HUES48 (cell line): ENCODE data around the gene FEM1A.
"Not testable (repeated sequence)": the region's sequence is repeated elsewhere in the genome, so short reads cannot be mapped to it uniquely, and the experiment has no call there.

Experiments used
- H3K27ac ChIP-seq: one replicate; pipeline ENCODE4 v1.7.0; 2013; ENCODE audit warnings: low read depth, low read length, inconsistent platforms
- H3K27me3 ChIP-seq: 2 replicates; pipeline ENCODE4 v1.6.1; 2013; ENCODE audit warnings: mild to moderate bottlenecking, low read length; ENCODE audit not compliant: control insufficient read depth, insufficient read depth
- H3K36me3 ChIP-seq: 2 replicates; pipeline ENCODE4 v1.6.1; 2013; ENCODE audit warnings: low read length; ENCODE audit not compliant: control insufficient read depth, insufficient read depth
- H3K4me1 ChIP-seq: 2 replicates; pipeline ENCODE4 v1.6.1; 2013; ENCODE audit warnings: mild to moderate bottlenecking, low read length; ENCODE audit not compliant: control insufficient read depth, insufficient read depth
- H3K4me3 ChIP-seq: 2 replicates; pipeline ENCODE4 v1.5.1; 2013; ENCODE audit warnings: mild to moderate bottlenecking, low read depth, low read length
- H3K9ac ChIP-seq: 2 replicates; pipeline ENCODE4 v1.6.1; 2013; ENCODE audit warnings: mild to moderate bottlenecking, low read depth, low read length, moderate library complexity
- H3K9me3 ChIP-seq: 2 replicates; pipeline ENCODE4 v1.6.1; 2013; ENCODE audit warnings: low read length; ENCODE audit not compliant: control insufficient read depth, insufficient read depth

FEM1A gene

GRCh38 chr19:4775627-4776152 is 15.8 kb upstream of the FEM1A start:
- Histone ChIP-seq H3K4me3 (no peak overlapping the region), H3K9ac (no peak overlapping the region), H3K9me3 (no peaks in the 10 kb centered on the region), H3K27me3 (no peaks in the 10 kb centered on the region), H3K4me1 (no peaks in the 10 kb centered on the region), H3K27ac (no peak overlapping the region), H3K36me3 (no peaks in the 10 kb centered on the region)

GRCh38 chr19:4776436-4777211 is 14.9 kb upstream of the FEM1A start:
- Histone ChIP-seq H3K27ac (no peak overlapping the region), H3K9ac (no peak overlapping the region), H3K4me3 (no peak overlapping the region), H3K9me3 (no peaks in the 10 kb centered on the region), H3K4me1 (no peaks in the 10 kb centered on the region), H3K36me3 (no peaks in the 10 kb centered on the region), H3K27me3 (no peaks in the 10 kb centered on the region)

DNA sequence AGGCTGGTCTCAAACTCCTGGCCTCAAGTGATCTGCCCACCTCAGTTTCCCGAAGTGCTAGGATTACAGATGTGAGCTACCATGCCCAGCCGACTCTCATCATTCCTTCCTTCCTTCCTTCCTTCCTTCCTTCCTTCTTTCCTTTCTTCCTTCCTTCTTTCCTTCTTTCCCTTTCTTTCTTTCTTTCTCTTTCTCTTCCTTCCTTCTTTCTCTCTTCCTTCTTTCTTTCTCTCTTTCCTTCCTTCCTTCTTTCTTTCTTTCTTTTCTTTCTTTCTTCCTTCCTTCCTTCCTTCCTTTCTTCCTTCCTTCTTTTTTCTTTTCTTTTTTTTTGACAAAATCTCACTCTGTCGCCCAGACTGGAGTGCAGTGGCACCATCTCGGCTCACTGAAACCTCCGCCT is 13.4 kb upstream of the FEM1A start:
- not testable (repeated sequence) for H3K27me3 ChIP-seq, H3K4me3 ChIP-seq, H3K4me1 ChIP-seq, H3K27ac ChIP-seq, H3K36me3 ChIP-seq, H3K9ac ChIP-seq, H3K9me3 ChIP-seq

GRCh38 chr19:4780860-4781259 is 10.7 kb upstream of the FEM1A start:
- Histone ChIP-seq H3K9me3 (no peaks in the 10 kb centered on the region), H3K27me3 (no peaks in the 10 kb centered on the region), H3K27ac (no peak overlapping the region), H3K4me3 (no peak overlapping the region), H3K9ac (no peak overlapping the region), H3K36me3 (no peaks in the 10 kb centered on the region), H3K4me1 (no peaks in the 10 kb centered on the region)

- H3K27ac ChIP-seq = no peak overlapping the region
Observed at GRCh38 chr19:4781801-4782200, 9.7 kb upstream of the FEM1A start.

DNA sequence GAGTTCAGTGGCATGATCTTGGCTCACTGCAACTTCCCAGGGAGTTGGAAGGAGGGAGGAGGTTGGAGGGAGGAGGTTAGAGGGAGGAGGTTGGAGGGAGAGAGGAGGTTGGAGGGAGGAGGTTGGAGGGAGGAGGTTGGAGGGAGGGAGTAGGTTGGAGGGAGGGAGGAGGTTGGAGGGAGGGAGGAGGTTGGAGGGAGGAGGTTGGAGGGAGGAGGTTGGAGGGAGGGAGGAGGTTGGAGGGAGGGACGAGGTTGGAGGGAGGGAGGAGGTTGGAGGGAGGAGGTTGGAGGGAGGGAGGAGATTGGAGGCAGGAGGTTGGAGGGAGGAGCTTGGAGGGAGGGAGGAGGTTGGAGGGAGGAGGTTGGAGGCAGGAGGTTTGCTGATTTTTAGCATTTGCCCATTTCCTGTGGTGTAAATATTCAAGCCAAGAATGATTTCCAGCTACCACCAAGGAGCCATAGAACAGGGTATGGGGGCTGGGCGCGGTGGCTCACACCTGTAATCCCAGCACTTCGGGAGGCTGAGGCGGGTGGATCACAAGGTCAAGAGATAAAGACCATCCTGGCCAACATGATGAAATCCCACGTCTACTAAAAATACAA is 5.0 kb upstream of the FEM1A start:
- not testable (repeated sequence) for H3K4me3 ChIP-seq, H3K9me3 ChIP-seq, H3K27ac ChIP-seq, H3K9ac ChIP-seq, H3K36me3 ChIP-seq, H3K27me3 ChIP-seq, H3K4me1 ChIP-seq

More at GRCh38 chr19:4781801-4782200, 9.7 kb upstream of the FEM1A start:
- Histone ChIP-seq H3K36me3 (no peaks in the 10 kb centered on the region), H3K9me3 (no peaks in the 10 kb centered on the region), H3K4me3 (no peak overlapping the region), H3K9ac (no peak overlapping the region), H3K27me3 (no peaks in the 10 kb centered on the region), H3K4me1 (no peaks in the 10 kb centered on the region)

DNA sequence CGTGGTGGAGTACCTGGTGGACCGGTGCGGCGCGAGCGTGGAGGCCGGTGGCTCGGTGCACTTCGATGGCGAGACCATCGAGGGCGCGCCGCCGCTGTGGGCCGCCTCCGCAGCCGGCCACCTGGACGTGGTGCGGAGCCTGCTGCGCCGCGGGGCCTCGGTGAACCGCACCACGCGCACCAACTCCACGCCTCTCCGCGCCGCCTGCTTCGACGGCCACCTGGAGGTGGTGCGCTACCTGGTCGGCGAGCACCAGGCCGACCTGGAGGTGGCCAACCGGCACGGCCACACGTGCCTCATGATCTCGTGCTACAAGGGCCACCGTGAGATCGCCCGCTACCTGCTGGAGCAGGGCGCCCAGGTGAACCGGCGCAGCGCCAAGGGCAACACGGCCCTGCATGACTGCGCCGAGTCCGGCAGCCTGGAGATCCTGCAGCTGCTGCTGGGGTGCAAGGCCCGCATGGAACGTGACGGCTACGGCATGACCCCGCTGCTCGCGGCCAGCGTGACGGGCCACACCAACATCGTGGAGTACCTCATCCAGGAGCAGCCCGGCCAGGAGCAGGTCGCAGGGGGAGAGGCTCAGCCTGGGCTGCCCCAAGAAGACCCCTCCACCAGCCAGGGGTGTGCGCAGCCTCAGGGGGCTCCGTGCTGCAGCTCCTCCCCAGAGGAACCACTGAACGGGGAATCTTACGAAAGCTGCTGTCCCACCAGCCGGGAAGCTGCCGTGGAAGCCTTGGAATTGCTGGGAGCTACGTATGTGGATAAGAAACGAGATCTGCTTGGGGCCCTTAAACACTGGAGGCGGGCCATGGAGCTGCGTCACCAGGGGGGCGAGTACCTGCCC is 708 bp downstream of the FEM1A start:
- Histone ChIP-seq H3K9ac (peak overlapping the region; percentile 95), H3K27ac (peak overlapping the region; percentile 84), H3K36me3 (peaks cover 35% of the 10 kb centered on the region), H3K4me3 (peak overlapping the region; percentile 88)
- not testable (repeated sequence) for H3K27me3 ChIP-seq, H3K4me1 ChIP-seq, H3K9me3 ChIP-seq

GRCh38 chr19:4792866-4793195 is 1.3 kb downstream of the FEM1A start:
- Histone ChIP-seq H3K36me3 (peaks cover 35% of the 10 kb centered on the region), H3K4me3 (peak overlapping the region; percentile 88), H3K9ac (0 out of 2 replicates have a peak overlapping the region, but pooled peaks have one; percentile 95)
- not testable (repeated sequence) for H3K9me3 ChIP-seq, H3K4me1 ChIP-seq, H3K27me3 ChIP-seq, H3K27ac ChIP-seq

DNA sequence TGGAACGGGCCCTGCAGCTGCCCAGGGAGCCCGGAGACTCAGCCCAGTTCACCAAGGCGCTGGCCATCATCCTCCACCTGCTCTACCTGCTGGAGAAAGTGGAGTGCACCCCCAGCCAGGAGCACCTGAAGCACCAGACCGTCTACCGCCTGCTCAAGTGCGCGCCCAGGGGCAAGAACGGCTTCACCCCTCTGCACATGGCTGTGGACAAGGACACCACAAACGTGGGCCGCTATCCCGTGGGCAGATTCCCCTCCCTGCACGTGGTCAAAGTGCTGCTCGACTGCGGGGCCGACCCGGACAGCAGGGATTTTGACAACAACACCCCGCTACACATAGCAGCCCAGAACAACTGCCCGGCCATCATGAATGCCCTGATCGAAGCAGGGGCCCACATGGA is 1.7 kb downstream of the FEM1A start:
- not testable (repeated sequence) for H3K4me1 ChIP-seq, H3K4me3 ChIP-seq, H3K27ac ChIP-seq, H3K27me3 ChIP-seq, H3K9ac ChIP-seq, H3K9me3 ChIP-seq
- H3K36me3 ChIP-seq = peaks cover 35% of the 10 kb centered on the region

GRCh38 chr19:4794971-4795370 is 3.4 kb downstream of the FEM1A start:
- no peak overlapping the region for H3K27ac ChIP-seq
- no peak overlapping the region for H3K9ac ChIP-seq
- H3K4me1 ChIP-seq = 0 out of 2 replicates have a peak, but pooled peaks cover 3% of the 10 kb centered on the region
- H3K4me3 ChIP-seq = no peak overlapping the region
- no peaks in the 10 kb centered on the region for H3K9me3 ChIP-seq
- no peaks in the 10 kb centered on the region for H3K27me3 ChIP-seq
- peaks cover 35% of the 10 kb centered on the region for H3K36me3 ChIP-seq

DNA sequence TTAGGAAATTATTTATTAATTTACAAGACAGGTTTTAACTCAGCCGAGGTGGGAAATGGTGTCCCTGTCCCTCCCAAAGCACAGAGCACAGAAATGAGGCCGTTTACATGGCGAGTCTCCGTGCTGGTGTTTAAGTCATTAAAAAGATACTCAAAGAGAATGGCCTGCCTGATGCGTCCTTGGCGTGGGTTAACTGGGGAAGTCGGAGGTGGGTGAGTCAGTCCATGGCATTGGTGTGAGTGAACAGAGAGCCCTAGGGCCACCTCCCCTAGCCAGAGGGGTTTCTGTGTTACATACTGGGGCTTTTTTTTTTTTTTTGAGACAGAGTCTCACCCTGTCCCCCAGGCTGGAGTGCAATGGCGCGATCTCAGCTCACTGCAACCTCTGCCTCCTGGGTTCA is 3.9 kb downstream of the FEM1A start:
- H3K4me3 ChIP-seq = no peak overlapping the region
- no peaks in the 10 kb centered on the region for H3K9me3 ChIP-seq
- H3K4me1 ChIP-seq = 0 out of 2 replicates have a peak, but pooled peaks cover 3% of the 10 kb centered on the region
- no peaks in the 10 kb centered on the region for H3K27me3 ChIP-seq
- H3K27ac ChIP-seq = no peak overlapping the region
- no peak overlapping the region for H3K9ac ChIP-seq
- peaks cover 35% of the 10 kb centered on the region for H3K36me3 ChIP-seq
